Activated CD4-positive, alpha-beta T cell treated with anti-CD3 and anti-CD28 coated beads for 36 hours (primary cell): ENCODE data around the gene FRRS1L. TPM values are rescaled to one million over a fixed set of nuclear protein-coding genes. Genes with fewer than 3 reads are reported as not detected.

Source experiments
- ATAC-seq: fragments of 200-7000 bp; cut with Tn5 transposase; one replicate; pipeline ENCODE4 v1.10.0; 2021; ENCODE audit warnings: mild to moderate bottlenecking, moderate library complexity
- CTCF ChIA-PET: fragments of 350-600 bp; sonication (Branson Sonifier 250); formaldehyde crosslinking; loops from one replicate; lab custom pipeline; 2021; ENCODE audit warnings: antibody characterized with exemption; lab: Charles Lee
- POLR2A ChIA-PET: fragments of 350-600 bp; sonication (Branson Sonifier 250); formaldehyde crosslinking; loops from one replicate; lab custom pipeline; 2021; ENCODE audit warnings: antibody characterized with exemption, inconsistent platforms; lab: Charles Lee
- DNase-seq: peaks from one replicate; pipeline ENCODE4 v3.0.0-alpha.2; 2020
- H3K27ac Mint-ChIP-seq: one replicate; pipeline ENCODE4 v1.8.0; 2021; ENCODE audit warnings: mixed read lengths
- H3K27me3 Mint-ChIP-seq: one replicate; pipeline ENCODE4 v1.8.0; 2021; ENCODE audit warnings: mixed read lengths
- H3K36me3 Mint-ChIP-seq: one replicate; pipeline ENCODE4 v1.8.0; 2021; ENCODE audit warnings: low read depth, mixed read lengths
- H3K4me1 Mint-ChIP-seq: one replicate; pipeline ENCODE4 v1.8.0; 2021; ENCODE audit warnings: mixed read lengths
- H3K4me3 Mint-ChIP-seq: one replicate; pipeline ENCODE4 v1.8.0; 2021; ENCODE audit warnings: mild to moderate bottlenecking, moderate library complexity, mixed read lengths
- H3K9me3 Mint-ChIP-seq: one replicate; pipeline ENCODE4 v1.8.0; 2021; ENCODE audit warnings: low read depth, mixed read lengths
- intact Hi-C, 2 experiments: fragments of 100-400 bp; cut with DNase I in 1 of 2; cut with micrococcal nuclease in 1 of 2; formaldehyde crosslinking; loops; one replicate each; pipeline versions ENCODE4 v1.14.2 to v1.15.1; 2022 to 2024; cut with DNase I, micrococcal nuclease
- total RNA-seq, 2 experiments: library from RNA; stranded (reverse); gene quantifications; one replicate each; pipeline ENCODE4 v1.2.3, GENCODE V29; 2021

The FRRS1L gene
- total RNA-seq, 2 experiments from 2014 or later = not detected

GRCh38 chr9:109150925-109151545 is 16.0 kb downstream of the FRRS1L start:
- Mint-ChIP-seq H3K4me3 (no peak overlapping the region), H3K27me3 (peaks cover 6% of the 10 kb centered on the region), H3K4me1 (no peaks in the 10 kb centered on the region), H3K9me3 (peaks cover 12% of the 10 kb centered on the region), H3K27ac (no peak overlapping the region), H3K36me3 (peaks cover 6% of the 10 kb centered on the region)
- POLR2A ChIA-PET = no interaction called here
- intact Hi-C loops = no loop called here
- DNase-seq = no peak
- CTCF ChIA-PET = no interaction called here
- no peak for ATAC-seq

GRCh38 chr9:109149722-109150121 is 17.3 kb downstream of the FRRS1L start:
- Mint-ChIP-seq H3K4me3 (no peak overlapping the region), H3K27ac (no peak overlapping the region), H3K27me3 (peaks cover 6% of the 10 kb centered on the region), H3K4me1 (no peaks in the 10 kb centered on the region), H3K9me3 (peaks cover 12% of the 10 kb centered on the region), H3K36me3 (peaks cover 6% of the 10 kb centered on the region)
- ChIA-PET CTCF (no interaction called here), POLR2A (no interaction called here)
- ATAC-seq (no peak), DNase-seq (no peak)
- intact Hi-C loops = no loop called here

- no peak for ATAC-seq
- peaks cover 4% of the 10 kb centered on the region for H3K27me3 Mint-ChIP-seq
- intact Hi-C loops = no loop called here
- ChIA-PET CTCF (interaction anchor here (0.6 kb wide), 1 partner anchor 376 kb away, joined by 3 read pairs; no protein-coding TSS in a partner anchor), POLR2A (no interaction called here)
- peaks cover under 1% of the 10 kb centered on the region for H3K4me1 Mint-ChIP-seq
- no peak overlapping the region for H3K27ac Mint-ChIP-seq
- H3K36me3 Mint-ChIP-seq = peaks cover 6% of the 10 kb centered on the region
- no peak overlapping the region for H3K4me3 Mint-ChIP-seq
- no peak for DNase-seq
- peaks cover 9% of the 10 kb centered on the region for H3K9me3 Mint-ChIP-seq
These were observed 18.0 kb downstream of the FRRS1L start for GRCh38 chr9:109149089-109149488.

GRCh38 chr9:109145051-109145450 is 22.0 kb downstream of the FRRS1L start:
- intact Hi-C loops = no loop called here
- CTCF ChIA-PET = interaction anchor here (0.7 kb wide), 1 partner anchor 142 kb away, joined by 3 read pairs; no protein-coding TSS in a partner anchor
- no peaks in the 10 kb centered on the region for H3K36me3 Mint-ChIP-seq
- ATAC-seq = no peak
- H3K27ac Mint-ChIP-seq = no peak overlapping the region
- DNase-seq = no peak
- no peaks in the 10 kb centered on the region for H3K9me3 Mint-ChIP-seq
- peaks cover 4% of the 10 kb centered on the region for H3K4me1 Mint-ChIP-seq
- POLR2A ChIA-PET = no interaction called here
- peaks cover 4% of the 10 kb centered on the region for H3K27me3 Mint-ChIP-seq
- H3K4me3 Mint-ChIP-seq = no peak overlapping the region

- H3K4me1 Mint-ChIP-seq = peaks cover 4% of the 10 kb centered on the region
- ATAC-seq (peak; percentile 74), DNase-seq (peak; percentile 31)
- H3K4me3 Mint-ChIP-seq = no peak overlapping the region
- intact Hi-C loops = no loop called here
- peaks cover 4% of the 10 kb centered on the region for H3K27me3 Mint-ChIP-seq
- ChIA-PET CTCF (interaction anchor here (0.7 kb wide), 1 partner anchor 14 kb away, joined by 3 read pairs; no protein-coding TSS in a partner anchor), POLR2A (no interaction called here)
- H3K9me3 Mint-ChIP-seq = no peaks in the 10 kb centered on the region
- no peak overlapping the region for H3K27ac Mint-ChIP-seq
- no peaks in the 10 kb centered on the region for H3K36me3 Mint-ChIP-seq
These were observed 23.0 kb downstream of the FRRS1L start for GRCh38 chr9:109143881-109144562.

- ChIA-PET POLR2A (no interaction called here), CTCF (no interaction called here)
- Mint-ChIP-seq H3K27me3 (no peaks in the 10 kb centered on the region), H3K4me3 (no peak overlapping the region), H3K36me3 (no peaks in the 10 kb centered on the region), H3K27ac (no peak overlapping the region), H3K9me3 (no peaks in the 10 kb centered on the region), H3K4me1 (peaks cover 4% of the 10 kb centered on the region)
- intact Hi-C loops = no loop called here
- ATAC-seq (no peak), DNase-seq (no peak)
These were observed 25.7 kb downstream of the FRRS1L start for GRCh38 chr9:109141375-109141774.

GRCh38 chr9:109139851-109140250 is 27.2 kb downstream of the FRRS1L start:
- H3K27me3 Mint-ChIP-seq = no peaks in the 10 kb centered on the region
- no peak overlapping the region for H3K27ac Mint-ChIP-seq
- no peak overlapping the region for H3K4me3 Mint-ChIP-seq
- H3K4me1 Mint-ChIP-seq = peaks cover 4% of the 10 kb centered on the region
- ATAC-seq (no peak), DNase-seq (no peak)
- intact Hi-C loops = no loop called here
- H3K36me3 Mint-ChIP-seq = no peaks in the 10 kb centered on the region
- CTCF ChIA-PET = no interaction called here
- POLR2A ChIA-PET = no interaction called here
- H3K9me3 Mint-ChIP-seq = no peaks in the 10 kb centered on the region

- H3K4me1 Mint-ChIP-seq = no peaks in the 10 kb centered on the region
- no peaks in the 10 kb centered on the region for H3K27me3 Mint-ChIP-seq
- H3K36me3 Mint-ChIP-seq = no peaks in the 10 kb centered on the region
- H3K4me3 Mint-ChIP-seq = no peak overlapping the region
- H3K27ac Mint-ChIP-seq = no peak overlapping the region
- intact Hi-C loops = no loop called here
- POLR2A ChIA-PET = no interaction called here
- CTCF ChIA-PET = no interaction called here
- H3K9me3 Mint-ChIP-seq = no peaks in the 10 kb centered on the region
- no peak for DNase-seq
- ATAC-seq = no peak
These were observed 28.6 kb downstream of the FRRS1L start for GRCh38 chr9:109138421-109138820.

GRCh38 chr9:109134167-109134578 is 32.9 kb downstream of the FRRS1L start:
- H3K4me1 Mint-ChIP-seq = no peaks in the 10 kb centered on the region
- H3K4me3 Mint-ChIP-seq = no peak overlapping the region
- POLR2A ChIA-PET = no interaction called here
- CTCF ChIA-PET = interaction anchor here (1.3 kb wide), 1 partner anchor 16 kb away, joined by 5 read pairs; no protein-coding TSS in a partner anchor
- no peak overlapping the region for H3K27ac Mint-ChIP-seq
- H3K9me3 Mint-ChIP-seq = no peaks in the 10 kb centered on the region
- ATAC-seq = no peak
- no peak for DNase-seq
- H3K27me3 Mint-ChIP-seq = no peaks in the 10 kb centered on the region
- no peaks in the 10 kb centered on the region for H3K36me3 Mint-ChIP-seq
- intact Hi-C loops = no loop called here

GRCh38 chr9:109133533-109133932 is 33.5 kb downstream of the FRRS1L start:
- no peaks in the 10 kb centered on the region for H3K36me3 Mint-ChIP-seq
- intact Hi-C loops = no loop called here
- CTCF ChIA-PET = interaction anchor here (0.6 kb wide), 1 partner anchor 955 kb away, joined by 3 read pairs; no protein-coding TSS in a partner anchor

GRCh38 chr9:109132567-109133021 is 34.5 kb downstream of the FRRS1L start:
- Mint-ChIP-seq H3K27me3 (no peaks in the 10 kb centered on the region), H3K27ac (no peak overlapping the region), H3K4me3 (no peak overlapping the region), H3K4me1 (no peaks in the 10 kb centered on the region), H3K36me3 (no peaks in the 10 kb centered on the region), H3K9me3 (no peaks in the 10 kb centered on the region)
- ATAC-seq = no peak
- DNase-seq = no peak
- intact Hi-C loops = no loop called here
- CTCF ChIA-PET = interaction anchor here (0.6 kb wide), 2 partner anchors 310 to 331 kb away, joined by 3 read pairs; no protein-coding TSS in a partner anchor
- POLR2A ChIA-PET = no interaction called here

More at GRCh38 chr9:109133533-109133932, 33.5 kb downstream of the FRRS1L start:
- Mint-ChIP-seq H3K27ac (no peak overlapping the region), H3K4me3 (no peak overlapping the region), H3K9me3 (no peaks in the 10 kb centered on the region), H3K4me1 (no peaks in the 10 kb centered on the region), H3K27me3 (no peaks in the 10 kb centered on the region)
- POLR2A ChIA-PET = no interaction called here
- ATAC-seq (no peak), DNase-seq (no peak)
